RWPE1 (cell line): ENCODE results near the gene AIPL1.

ENCODE experiments used
- CTCF ChIA-PET: fragments of 350-600 bp; sonication (Branson Sonifier 250); formaldehyde crosslinking; extraction: SDS; loops from one replicate; lab custom pipeline; 2021; lab: Yijun Ruan, JAX
- POLR2A ChIA-PET: fragments of 400-600 bp; formaldehyde crosslinking; extraction: SDS; loops from one replicate; lab custom pipeline; 2020; ENCODE audit warnings: antibody characterized with exemption; ENCODE audit not compliant: low non-redundant PET; lab: Yijun Ruan, JAX
- DNase-seq: peaks from one replicate; pipeline ENCODE4 v3.0.0; 2012; ENCODE audit warnings: low spot score
- H3K27ac ChIP-seq: fragments of 450-650 bp; 2 replicates; pipeline ENCODE4 v1.5.1; 2017
- TF ChIP-seq, protein P1 (sequence below): fragments of 450-650 bp; conservative IDR thresholded peaks from 2 replicates; pipeline ENCODE4 v1.5.1; 2017; ENCODE audit warnings: low read depth, mild to moderate bottlenecking

Gene AIPL1

GRCh38 chr17:6392609-6393350 is 42.1 kb downstream of the AIPL1 start:
- TF ChIP-seq, protein P1, sequence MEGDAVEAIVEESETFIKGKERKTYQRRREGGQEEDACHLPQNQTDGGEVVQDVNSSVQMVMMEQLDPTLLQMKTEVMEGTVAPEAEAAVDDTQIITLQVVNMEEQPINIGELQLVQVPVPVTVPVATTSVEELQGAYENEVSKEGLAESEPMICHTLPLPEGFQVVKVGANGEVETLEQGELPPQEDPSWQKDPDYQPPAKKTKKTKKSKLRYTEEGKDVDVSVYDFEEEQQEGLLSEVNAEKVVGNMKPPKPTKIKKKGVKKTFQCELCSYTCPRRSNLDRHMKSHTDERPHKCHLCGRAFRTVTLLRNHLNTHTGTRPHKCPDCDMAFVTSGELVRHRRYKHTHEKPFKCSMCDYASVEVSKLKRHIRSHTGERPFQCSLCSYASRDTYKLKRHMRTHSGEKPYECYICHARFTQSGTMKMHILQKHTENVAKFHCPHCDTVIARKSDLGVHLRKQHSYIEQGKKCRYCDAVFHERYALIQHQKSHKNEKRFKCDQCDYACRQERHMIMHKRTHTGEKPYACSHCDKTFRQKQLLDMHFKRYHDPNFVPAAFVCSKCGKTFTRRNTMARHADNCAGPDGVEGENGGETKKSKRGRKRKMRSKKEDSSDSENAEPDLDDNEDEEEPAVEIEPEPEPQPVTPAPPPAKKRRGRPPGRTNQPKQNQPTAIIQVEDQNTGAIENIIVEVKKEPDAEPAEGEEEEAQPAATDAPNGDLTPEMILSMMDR: no peak
- CTCF ChIA-PET: interaction anchor here (0.5 to 0.7 kb wide), 2 partner anchors 99 to 390 kb away, joined by 3 to 5 read pairs; no protein-coding TSS in a partner anchor
- POLR2A ChIA-PET: no interaction called here
- H3K27ac ChIP-seq: no peak overlapping the region
- no peak for DNase-seq

DNA sequence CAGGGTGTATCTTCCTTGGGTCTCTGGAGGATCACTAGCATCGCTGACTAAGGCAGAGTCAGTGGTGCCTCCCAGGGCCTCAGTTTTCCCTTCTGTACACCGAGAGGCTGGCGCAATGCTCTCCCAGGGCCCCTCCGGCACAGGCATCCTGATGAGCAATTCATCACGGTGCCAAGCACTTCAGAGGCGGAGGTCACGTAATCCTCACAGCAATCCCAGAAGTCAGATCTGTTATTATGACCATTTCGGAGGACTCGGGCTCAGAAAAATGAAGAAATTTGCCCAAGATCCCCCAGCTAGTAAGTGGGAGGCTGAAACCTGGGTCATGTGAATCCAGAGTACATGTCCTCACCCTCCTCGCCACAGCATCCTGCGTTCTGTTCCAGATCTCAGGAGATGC is 46.5 kb downstream of the AIPL1 start:
- ChIA-PET CTCF (no interaction called here), POLR2A (no interaction called here)
- DNase-seq: no peak
- no peak overlapping the region for H3K27ac ChIP-seq
- TF ChIP-seq, protein P1: no peak

- TF ChIP-seq, protein P1: no peak
- ChIA-PET POLR2A (no interaction called here), CTCF (no interaction called here)
- no peak for DNase-seq
- no peak overlapping the region for H3K27ac ChIP-seq
Measured at GRCh38 chr17:6387858-6388257, 47.1 kb downstream of the AIPL1 start.

- ChIA-PET CTCF (no interaction called here), POLR2A (no interaction called here)
- no peak overlapping the region for H3K27ac ChIP-seq
- DNase-seq: no peak
- TF ChIP-seq, protein P1: no peak
Measured at GRCh38 chr17:6387442-6387841, 47.5 kb downstream of the AIPL1 start.

DNA sequence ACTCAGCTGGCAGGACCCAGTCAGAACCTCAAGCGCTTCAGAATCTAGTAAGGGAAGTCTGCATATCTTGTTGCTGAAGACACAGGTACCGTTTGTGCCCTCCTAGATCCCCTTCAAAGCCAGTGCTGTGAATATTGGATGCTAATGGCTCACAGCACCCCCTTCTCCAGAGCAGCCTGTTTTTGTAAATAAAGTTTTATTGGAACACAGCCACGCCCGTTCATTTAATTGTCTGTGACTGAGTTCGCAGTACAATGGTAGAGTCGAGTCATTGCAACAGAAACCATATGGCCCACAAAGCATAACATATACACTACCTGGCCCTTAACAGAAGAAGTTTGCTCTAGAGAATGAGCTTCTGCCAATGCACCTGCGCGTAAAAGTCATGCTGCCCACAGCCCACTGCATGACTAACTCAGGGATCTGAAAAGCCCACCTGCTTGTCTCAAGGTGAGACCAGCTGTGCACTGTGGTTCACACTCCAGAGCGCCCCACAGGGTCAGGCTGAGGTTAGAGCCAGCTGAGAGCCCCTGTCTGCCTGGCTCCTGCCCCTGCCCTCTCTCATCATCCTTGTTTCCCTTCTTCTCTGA is 48.8 kb downstream of the AIPL1 start:
- DNase-seq: no peak
- POLR2A ChIA-PET: no interaction called here
- TF ChIP-seq, protein P1: no peak
- CTCF ChIA-PET: interaction anchor here (0.7 kb wide), 1 partner anchor 591 kb away, joined by 4 read pairs; no protein-coding TSS in a partner anchor
- no peak overlapping the region for H3K27ac ChIP-seq

GRCh38 chr17:6384481-6384880 is 50.4 kb downstream of the AIPL1 start:
- TF ChIP-seq, protein P1: no peak
- POLR2A ChIA-PET: interaction anchor here (0.6 kb wide), 1 partner anchor 59 kb away, joined by 10 read pairs; no protein-coding TSS in a partner anchor
- DNase-seq: no peak
- CTCF ChIA-PET: no interaction called here
- no peak overlapping the region for H3K27ac ChIP-seq
